Kidney epithelial cell (primary cell): ENCODE measurements around the gene CATSPERB. TPM values are rescaled to one million over a fixed set of nuclear protein-coding genes. Genes with fewer than 3 reads are reported as not detected.

Experiments
- DNase-seq: peaks from one replicate; pipeline ENCODE4 v3.0.0-alpha.2; 2010; ENCODE audit warnings: low read depth
- H3K27me3 ChIP-seq: 2 replicates; pipeline ENCODE4 v1.6.0; 2011; ENCODE audit warnings: low read length; ENCODE audit not compliant: control insufficient read depth, insufficient read depth
- H3K36me3 ChIP-seq: 2 replicates; pipeline ENCODE4 v1.5.1; 2011; ENCODE audit warnings: low read length; ENCODE audit not compliant: control insufficient read depth, insufficient read depth
- H3K4me3 ChIP-seq: 2 replicates; pipeline ENCODE4 v1.5.1; 2011; ENCODE audit warnings: low read depth, mild to moderate bottlenecking, control low read depth, low read length
- CTCF ChIP-seq: IDR thresholded peaks from 2 replicates; pipeline ENCODE4 v1.5.1; 2011; ENCODE audit warnings: mild to moderate bottlenecking, moderate library complexity, low read length, control low read depth, inconsistent platforms; ENCODE audit not compliant: insufficient read depth, poor library complexity, severe bottlenecking
- total RNA-seq: library from RNA; depleted of rRNA; stranded (reverse); fragments of >200 nt; gene quantifications from 2 replicates; pipeline ENCODE4 v1.2.3, GENCODE V29; 2015

Gene CATSPERB
- total RNA-seq, 1 donor from 2014 or later, result 0.08 TPM

DNA sequence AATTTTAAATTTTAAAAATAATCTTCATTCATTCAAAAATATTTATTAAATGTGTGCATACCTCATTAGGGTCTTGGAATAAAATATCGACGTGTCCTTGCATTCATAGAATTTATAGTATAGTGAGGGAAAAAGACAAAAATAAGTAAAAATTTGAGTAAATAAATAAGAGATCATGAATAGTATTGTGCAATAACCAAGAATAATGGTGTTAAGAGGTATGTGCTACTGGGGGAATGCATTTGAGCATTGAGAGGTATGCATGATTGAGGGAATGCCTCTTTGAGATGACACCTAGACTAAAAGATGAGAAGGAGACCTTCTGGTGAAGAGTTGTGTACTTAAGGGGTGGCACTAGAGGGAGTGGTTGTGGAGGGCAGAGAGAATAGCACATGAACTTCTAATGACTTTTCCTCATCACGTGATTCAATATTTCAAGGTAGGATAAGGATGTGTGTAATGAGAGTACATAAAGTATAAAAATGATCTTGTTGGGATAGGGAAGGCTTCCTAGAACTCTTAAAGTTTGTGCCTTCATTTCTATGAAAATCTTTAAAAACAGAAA, 18.8 kb upstream of the CATSPERB start:
- no peak overlapping the region for H3K4me3 ChIP-seq
- no peak for DNase-seq
- no peak for TF ChIP-seq CTCF
- H3K27me3 ChIP-seq, result no peaks in the 10 kb centered on the region
- no peaks in the 10 kb centered on the region for H3K36me3 ChIP-seq

DNA sequence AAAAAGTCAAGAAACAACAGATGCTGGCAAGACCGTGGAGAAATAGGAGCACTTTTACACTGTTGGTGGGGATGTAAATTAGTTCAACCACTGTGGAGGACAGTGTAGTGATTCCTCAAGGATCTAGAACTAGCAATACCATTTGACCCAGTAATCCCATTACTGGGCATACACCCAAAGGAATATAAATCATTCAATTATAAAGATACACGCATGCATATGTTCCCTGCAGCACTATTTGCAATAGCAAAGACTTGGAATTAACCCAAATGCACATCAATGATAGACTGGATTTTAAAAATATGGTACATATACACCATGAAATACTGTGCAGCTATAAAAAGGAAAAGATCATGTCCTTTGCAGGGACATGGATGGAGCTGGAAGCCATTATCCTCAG, 18.0 kb upstream of the CATSPERB start:
- Histone ChIP-seq H3K4me3 (no peak overlapping the region), H3K27me3 (no peaks in the 10 kb centered on the region), H3K36me3 (no peaks in the 10 kb centered on the region)
- no peak for DNase-seq
- TF ChIP-seq CTCF, result no peak

DNA sequence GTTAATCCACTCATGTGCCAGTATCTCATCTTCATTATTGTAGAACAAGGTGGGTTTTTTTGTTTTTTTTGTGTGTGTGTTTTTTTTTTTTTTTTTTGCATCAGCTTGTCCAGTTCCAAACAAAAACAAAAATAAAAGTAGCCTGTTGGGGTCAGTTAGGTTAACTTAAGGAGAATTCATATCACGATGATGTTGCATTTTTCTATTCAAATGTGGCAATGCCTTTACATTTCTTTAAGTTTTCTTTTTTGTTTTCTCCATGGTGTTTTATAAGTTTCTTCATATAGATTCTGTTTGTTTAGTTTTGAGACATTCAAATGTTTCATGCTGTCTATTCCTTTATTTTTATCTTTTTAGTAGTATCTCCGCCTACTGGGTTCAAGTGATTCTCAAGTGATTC, 16.2 kb upstream of the CATSPERB start:
- no peaks in the 10 kb centered on the region for H3K36me3 ChIP-seq
- H3K27me3 ChIP-seq, result no peaks in the 10 kb centered on the region
- TF ChIP-seq CTCF, result no peak
- no peak for DNase-seq
- no peak overlapping the region for H3K4me3 ChIP-seq

DNA sequence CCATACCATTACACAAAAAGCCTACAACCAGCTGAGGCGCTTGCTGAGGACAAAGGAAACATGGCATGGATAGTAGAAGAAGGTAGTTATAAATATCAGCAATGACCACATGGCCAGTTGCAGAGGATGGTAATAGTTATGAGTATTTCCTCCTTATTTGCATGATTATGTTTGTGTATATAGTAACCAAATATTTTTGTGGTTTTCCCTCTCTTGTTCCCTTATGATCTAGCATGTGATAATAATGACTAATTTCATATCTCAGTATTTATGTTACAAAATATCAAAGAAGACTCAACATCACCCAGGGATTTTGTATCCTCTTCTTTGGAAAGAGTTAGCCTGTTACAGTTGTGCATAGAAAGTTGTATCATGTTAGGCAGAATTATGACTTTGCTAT, 13.5 kb upstream of the CATSPERB start:
- TF ChIP-seq CTCF, result no peak
- DNase-seq, result no peak
- H3K4me3 ChIP-seq, result no peak overlapping the region
- H3K36me3 ChIP-seq, result no peaks in the 10 kb centered on the region
- no peaks in the 10 kb centered on the region for H3K27me3 ChIP-seq

DNA sequence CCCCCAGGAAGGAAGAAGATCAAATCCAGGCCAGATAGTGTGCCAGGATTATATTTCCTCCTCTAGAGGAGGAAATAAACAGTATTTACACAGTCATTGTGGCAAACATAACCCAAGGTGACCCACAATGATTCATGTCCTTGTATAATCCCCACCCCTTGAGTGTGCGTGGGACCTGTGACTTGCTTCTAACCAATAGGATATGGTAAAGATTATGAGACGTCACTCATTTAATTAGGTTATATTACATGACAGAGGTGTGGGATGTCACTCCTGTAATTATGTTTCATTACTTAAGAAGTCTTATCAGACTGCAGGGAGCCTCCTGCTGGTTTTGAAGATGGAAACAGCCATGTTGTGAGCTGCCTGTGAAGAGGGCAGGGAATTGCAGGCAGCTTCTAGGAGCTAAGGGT, 12.2 kb upstream of the CATSPERB start:
- no peaks in the 10 kb centered on the region for H3K36me3 ChIP-seq
- no peak for DNase-seq
- H3K27me3 ChIP-seq, result no peaks in the 10 kb centered on the region
- no peak overlapping the region for H3K4me3 ChIP-seq
- TF ChIP-seq CTCF, result no peak

DNA sequence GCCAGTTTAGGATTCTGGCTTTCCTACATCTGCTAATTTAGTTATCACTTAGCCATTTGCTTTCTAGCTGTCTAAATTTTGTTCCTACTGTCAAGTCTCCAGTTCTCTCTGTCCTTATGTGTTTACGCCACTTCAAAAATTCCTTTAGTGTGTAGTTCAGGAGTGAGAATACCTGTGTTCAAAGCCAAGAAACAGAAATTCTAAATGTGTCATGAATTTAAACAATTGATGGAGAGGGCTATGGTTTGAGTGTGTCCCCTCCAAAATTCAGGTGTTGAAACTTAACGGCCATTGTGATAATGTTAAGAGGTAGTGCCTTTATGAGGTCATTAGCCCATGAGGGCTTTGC, 11.4 kb upstream of the CATSPERB start:
- Histone ChIP-seq H3K27me3 (no peaks in the 10 kb centered on the region), H3K36me3 (no peaks in the 10 kb centered on the region), H3K4me3 (no peak overlapping the region)
- DNase-seq, result no peak
- TF ChIP-seq CTCF, result no peak
